Measurements from ENCODE around the gene RNF167. TPM values are rescaled to one million over a fixed set of nuclear protein-coding genes. Genes with fewer than 3 reads are reported as not detected.

RNF167 gene
- total and polyA plus RNA-seq, 2 of the 13 experiments (the other 11 are each of a cell fraction or from before 2014, with no cell fraction given), result 44.1 to 45.4 TPM

GRCh38 chr17:4908301-4908700, 31.8 kb upstream of the RNF167 start (continued):
- no peak for TF ChIP-seq PRDM10 (CRISPR knock-in tag; IDR thresholded peaks at IDR 0.05; ENCODE audit: low read depth)
- peak; percentile 85; the same call in 1 of the 2 replicates for TF ChIP-seq ZNF124 (CRISPR knock-in tag; IDR thresholded peaks at IDR 0.05)
- TF ChIP-seq GABPB1 (CRISPR knock-in tag; IDR thresholded peaks at IDR 0.05), result peak; percentile 76
- no peak for TF ChIP-seq RFX3 (CRISPR knock-in tag; IDR thresholded peaks at IDR 0.05)
- 0 out of 2 replicates have a peak, but pooled peaks have one; percentile 45 for TF ChIP-seq RFXANK (CRISPR knock-in tag; IDR thresholded peaks at IDR 0.05)
- TF ChIP-seq RXRA (CRISPR knock-in tag; IDR thresholded peaks at IDR 0.05), result peak; percentile 31; the same call in 1 of the 2 replicates
- peak; percentile 43; the same call in 1 of the 2 replicates for TF ChIP-seq ZGPAT (CRISPR knock-in tag; IDR thresholded peaks at IDR 0.05)
- TF ChIP-seq IKZF5 (CRISPR knock-in tag; IDR thresholded peaks at IDR 0.05), result peak; percentile 58; the same call in 1 of the 2 replicates
- peak; percentile 49 for TF ChIP-seq SRSF1 (optimal IDR thresholded peaks at IDR 0.05; ENCODE audit: low read depth, low read length)
- 0 out of 2 replicates have a peak, but pooled peaks have one; percentile 34 for TF ChIP-seq ZNF839 (CRISPR knock-in tag; IDR thresholded peaks at IDR 0.05; ENCODE audit: borderline replicate concordance)
- 0 out of 2 replicates have a peak, but pooled peaks have one; percentile 59 for TF ChIP-seq ZNF142 (CRISPR knock-in tag; IDR thresholded peaks at IDR 0.05)
- TF ChIP-seq ZNF205 (CRISPR knock-in tag; IDR thresholded peaks at IDR 0.05), result peak; percentile 68
- no peak for TF ChIP-seq POGZ (CRISPR knock-in tag; IDR thresholded peaks at IDR 0.05)
- TF ChIP-seq ZMYM4 (CRISPR knock-in tag; IDR thresholded peaks at IDR 0.05), result peak; percentile 44; the same call in 1 of the 2 replicates
- TF ChIP-seq DRAP1 (CRISPR knock-in tag; IDR thresholded peaks at IDR 0.05), result peak; percentile 56; the same call in 1 of the 2 replicates
- TF ChIP-seq KMT2B (CRISPR knock-in tag; IDR thresholded peaks at IDR 0.05), result peak; percentile 39; the same call in 1 of the 2 replicates
- no peak for TF ChIP-seq ZNF576 (CRISPR knock-in tag; IDR thresholded peaks at IDR 0.05)
- TF ChIP-seq BRCA1 (CRISPR knock-in tag; IDR thresholded peaks at IDR 0.05), result no peak

All from HepG2 (cell line).